Measurements from ENCODE around the gene FAM13B.
"Not testable (repeated sequence)": the region's sequence is repeated elsewhere in the genome, so short reads cannot be mapped to it uniquely, and the experiment has no call there.

DNA sequence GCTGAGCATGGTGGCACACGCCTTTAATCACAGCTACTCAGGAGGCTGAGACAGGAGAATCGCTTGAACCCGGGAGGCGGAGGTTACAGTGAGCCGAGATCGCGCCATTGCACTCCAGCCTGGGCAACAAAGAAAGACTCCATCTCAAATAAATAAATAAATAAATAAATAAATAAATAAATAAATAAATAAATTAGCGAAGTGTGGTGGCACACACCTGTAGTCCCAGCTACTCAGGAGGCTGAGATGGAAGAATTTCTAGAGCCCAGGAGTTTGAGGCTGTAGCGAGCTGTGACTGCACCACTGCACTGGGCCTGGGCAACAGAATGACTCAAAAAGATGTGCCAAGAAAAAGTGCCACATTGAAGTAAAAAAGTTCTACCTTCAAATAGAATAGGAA is 6.1 kb downstream of the FAM13B start:
- not testable (repeated sequence) for TF ChIP-seq NR2C1 (IDR thresholded peaks at IDR 0.05); NR2C1 (tag; IDR thresholded peaks at IDR 0.05); CBX5 (IDR thresholded peaks at IDR 0.05; ENCODE audit: borderline replicate concordance, low read depth); JUNB (CRISPR knock-in tag; conservative IDR thresholded peaks at IDR 0.05)
